GM23248 (cell line): ENCODE results near the gene ZNF326.

Experiments used
- EZH2 ChIP-seq: fragments of 200-600 bp; sonication (generic); IDR thresholded peaks from 2 replicates; pipeline ENCODE4 v1.6.1; 2018; ENCODE audit warnings: antibody characterized with exemption, mild to moderate bottlenecking; ENCODE audit not compliant: insufficient read depth, poor library complexity, severe bottlenecking
- EZH2phosphoT487 ChIP-seq: fragments of 200-600 bp; sonication (generic); IDR thresholded peaks from 2 replicates; pipeline ENCODE4 v1.6.1; 2018; ENCODE audit warnings: antibody characterized with exemption, moderate library complexity, mild to moderate bottlenecking, low read depth; ENCODE audit not compliant: insufficient read depth

- TF ChIP-seq EZH2 (no peak), EZH2phosphoT487 (no peak)
Observed at GRCh38 chr1:89975540-89976125, 19.3 kb upstream of the ZNF326 start.
